ENCODE results near the gene CHD2. TPM values are rescaled to one million over a fixed set of nuclear protein-coding genes. Genes with fewer than 3 reads are reported as not detected.
A peak's percentile ranks its signal among the peaks of the same experiment; 100 is the strongest.
"Not testable (repeated sequence)": the region's sequence is repeated elsewhere in the genome, so short reads cannot be mapped to it uniquely, and the experiment has no call there.

CHD2 gene
- total RNA-seq, 1 donor from 2014 or later, result 53.1 TPM

GRCh38 chr15:93031557-93032384 lies 131.6 kb downstream of the CHD2 start:
- not testable (repeated sequence) for ATAC-seq
- DNase-seq (ENCODE audit: low spot score), result peak; percentile 45

GRCh38 chr15:93032515-93033206 lies 132.5 kb downstream of the CHD2 start:
- ATAC-seq; DNase-seq (ENCODE audit: low spot score): not testable (repeated sequence)

GRCh38 chr15:93033434-93034045 lies 133.4 kb downstream of the CHD2 start:
- DNase-seq (ENCODE audit: low spot score), result no peak
- no peak for ATAC-seq

GRCh38 chr15:93034512-93034911 lies 134.4 kb downstream of the CHD2 start:
- no peak for DNase-seq (ENCODE audit: low spot score)
- ATAC-seq, result no peak

- DNase-seq (ENCODE audit: low spot score) (no peak), ATAC-seq (no peak)
Measured at GRCh38 chr15:93035092-93035915, 135.2 kb downstream of the CHD2 start.

- ATAC-seq, result peak; percentile 81
Measured at GRCh38 chr15:93035953-93036810, 136.1 kb downstream of the CHD2 start.

GRCh38 chr15:93036951-93037819 lies 137.1 kb downstream of the CHD2 start:
- DNase-seq (ENCODE audit: low spot score) (no peak), ATAC-seq (no peak)

More at GRCh38 chr15:93035953-93036810, 136.1 kb downstream of the CHD2 start:
- no peak for DNase-seq (ENCODE audit: low spot score)

- ATAC-seq, result no peak
- no peak for DNase-seq (ENCODE audit: low spot score)
Measured at GRCh38 chr15:93037820-93038705, 137.9 kb downstream of the CHD2 start.

GRCh38 chr15:93039562-93040287 lies 139.6 kb downstream of the CHD2 start:
- not testable (repeated sequence) for DNase-seq (ENCODE audit: low spot score); ATAC-seq

- DNase-seq (ENCODE audit: low spot score), result no peak
Measured at GRCh38 chr15:93040288-93041158, 140.4 kb downstream of the CHD2 start.

GRCh38 chr15:93041159-93041547 lies 141.0 kb downstream of the CHD2 start:
- DNase-seq (ENCODE audit: low spot score), result no peak

More at GRCh38 chr15:93040288-93041158, 140.4 kb downstream of the CHD2 start:
- no peak for ATAC-seq

GRCh38 chr15:93042211-93042610 lies 142.1 kb downstream of the CHD2 start:
- DNase-seq (ENCODE audit: low spot score) (no peak), ATAC-seq (no peak)

More at GRCh38 chr15:93041159-93041547, 141.0 kb downstream of the CHD2 start:
- ATAC-seq, result no peak

- ATAC-seq (no peak), DNase-seq (ENCODE audit: low spot score) (no peak)
Measured at GRCh38 chr15:93042691-93043378, 142.7 kb downstream of the CHD2 start.

GRCh38 chr15:93043621-93044300 lies 143.6 kb downstream of the CHD2 start:
- no peak for DNase-seq (ENCODE audit: low spot score)

More at GRCh38 chr15:93043621-93044300, 143.6 kb downstream of the CHD2 start:
- ATAC-seq, result no peak

Measured in left lobe of liver (tissue), 2 donors.